Vagina (tissue), 2 donors: ENCODE data around the gene RPIA.

Source experiments
- POLR2A ChIP-seq, 2 donors: fragments of 450-650 bp; IDR thresholded peaks; one replicate each; pipeline ENCODE4 v1.6.1; 2017; ENCODE audit warnings: antibody characterized with exemption in 2 of 2, mild to moderate bottlenecking in 2 of 2, moderate library complexity in 2 of 2
- POLR2AphosphoS5 ChIP-seq, 2 donors: sonication (generic); formaldehyde crosslinking; IDR thresholded peaks; one replicate each; pipeline ENCODE4 v1.9.0; 2017; ENCODE audit warnings: antibody characterized with exemption in 2 of 2, mild to moderate bottlenecking in 2 of 2, low read depth in 1 of 2; ENCODE audit not compliant: insufficient read depth in 1 of 2
- TF ChIP-seq, protein P1 (sequence below), 3 experiments: fragments of 450-650 bp in 2 of 3; fragments of 200-600 bp in 1 of 3; sonication (generic) in 1 of 3; IDR thresholded peaks; one replicate each; pipeline ENCODE4 v1.5.1; 2017 to 2019; ENCODE audit warnings: antibody characterized with exemption in 3 of 3, mild to moderate bottlenecking in 2 of 3, moderate library complexity in 2 of 3

- TF ChIP-seq, protein P1, sequence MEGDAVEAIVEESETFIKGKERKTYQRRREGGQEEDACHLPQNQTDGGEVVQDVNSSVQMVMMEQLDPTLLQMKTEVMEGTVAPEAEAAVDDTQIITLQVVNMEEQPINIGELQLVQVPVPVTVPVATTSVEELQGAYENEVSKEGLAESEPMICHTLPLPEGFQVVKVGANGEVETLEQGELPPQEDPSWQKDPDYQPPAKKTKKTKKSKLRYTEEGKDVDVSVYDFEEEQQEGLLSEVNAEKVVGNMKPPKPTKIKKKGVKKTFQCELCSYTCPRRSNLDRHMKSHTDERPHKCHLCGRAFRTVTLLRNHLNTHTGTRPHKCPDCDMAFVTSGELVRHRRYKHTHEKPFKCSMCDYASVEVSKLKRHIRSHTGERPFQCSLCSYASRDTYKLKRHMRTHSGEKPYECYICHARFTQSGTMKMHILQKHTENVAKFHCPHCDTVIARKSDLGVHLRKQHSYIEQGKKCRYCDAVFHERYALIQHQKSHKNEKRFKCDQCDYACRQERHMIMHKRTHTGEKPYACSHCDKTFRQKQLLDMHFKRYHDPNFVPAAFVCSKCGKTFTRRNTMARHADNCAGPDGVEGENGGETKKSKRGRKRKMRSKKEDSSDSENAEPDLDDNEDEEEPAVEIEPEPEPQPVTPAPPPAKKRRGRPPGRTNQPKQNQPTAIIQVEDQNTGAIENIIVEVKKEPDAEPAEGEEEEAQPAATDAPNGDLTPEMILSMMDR (IDR thresholded peaks at IDR 0.05): no peak
- TF ChIP-seq POLR2A (IDR thresholded peaks at IDR 0.05) (no peak), POLR2AphosphoS5 (IDR thresholded peaks at IDR 0.05; ENCODE audit: insufficient read depth in 1 of 2, low read depth in 1 of 2) (no peak)
Measured at GRCh38 chr2:88656690-88657089, 34.8 kb upstream of the RPIA start.
